GM19395 (cell line): ENCODE data around the gene OAF.

Source experiments
- ATAC-seq: cut with Tn5 transposase; IDR thresholded peaks from one replicate; pipeline ENCODE4 v1.9.1; 2021; ENCODE audit warnings: mild to moderate bottlenecking, moderate library complexity; ENCODE audit not compliant: unreplicated experiment

The OAF gene

GRCh38 chr11:120183701-120184141 lies 27.1 kb upstream of the OAF start:
- no peak for ATAC-seq

GRCh38 chr11:120184371-120184945 lies 26.4 kb upstream of the OAF start:
- no peak for ATAC-seq

GRCh38 chr11:120184946-120185705 lies 25.7 kb upstream of the OAF start:
- no peak for ATAC-seq

- no peak for ATAC-seq
Observed at GRCh38 chr11:120185706-120186455, 25.0 kb upstream of the OAF start.

- ATAC-seq, result no peak
Observed at GRCh38 chr11:120186456-120186773, 24.4 kb upstream of the OAF start.

GRCh38 chr11:120186774-120187591 lies 23.8 kb upstream of the OAF start:
- ATAC-seq, result no peak

- ATAC-seq, result no peak
Observed at GRCh38 chr11:120188371-120188770, 22.5 kb upstream of the OAF start.

GRCh38 chr11:120188811-120189455 lies 21.9 kb upstream of the OAF start:
- ATAC-seq, result no peak

GRCh38 chr11:120191058-120191457 lies 19.8 kb upstream of the OAF start:
- no peak for ATAC-seq

- no peak for ATAC-seq
Observed at GRCh38 chr11:120192831-120193625, 17.8 kb upstream of the OAF start.

GRCh38 chr11:120194166-120194565 lies 16.7 kb upstream of the OAF start:
- no peak for ATAC-seq

GRCh38 chr11:120195601-120196320 lies 15.1 kb upstream of the OAF start:
- ATAC-seq, result no peak

GRCh38 chr11:120196826-120197225 lies 14.0 kb upstream of the OAF start:
- no peak for ATAC-seq

- ATAC-seq, result no peak
Observed at GRCh38 chr11:120197251-120197891, 13.5 kb upstream of the OAF start.

- ATAC-seq, result no peak
Observed at GRCh38 chr11:120197977-120198376, 12.9 kb upstream of the OAF start.

- no peak for ATAC-seq
Observed at GRCh38 chr11:120198403-120198786, 12.4 kb upstream of the OAF start.

GRCh38 chr11:120198787-120199469 lies 11.9 kb upstream of the OAF start:
- no peak for ATAC-seq

- no peak for ATAC-seq
Observed at GRCh38 chr11:120199613-120200012, 11.2 kb upstream of the OAF start.
